K562 (cell line): ENCODE results near the gene NFAM1. TPM values are rescaled to one million over a fixed set of nuclear protein-coding genes. Genes with fewer than 3 reads are reported as not detected.

Experiments used
- ATAC-seq: fragments of 200-7000 bp; cut with Tn5 transposase; 3 replicates; pipeline ENCODE4 v1.9.1; 2020; ENCODE audit warnings: moderate library complexity
- BruUV-seq: library from RNA; stranded (reverse); fragments of 400-500 nt; replicated peaks from 2 replicates; lab custom pipeline; 2021; lab: Mats Ljungman, UMichigan
- CTCF ChIA-PET: fragments of 300-600 bp; formaldehyde crosslinking; extraction: SDS; loops from one replicate; lab custom pipeline; 2021; ENCODE audit warnings: low intra/inter-chr PET ratio; lab: Yijun Ruan, JAX
- POLR2A ChIA-PET: fragments of 300-600, 350-650 bp; sonication (Branson Sonifier 250); formaldehyde crosslinking; extraction: SDS; loops from one replicate; lab custom pipeline; 2021; ENCODE audit warnings: antibody characterized with exemption, inconsistent platforms; lab: Yijun Ruan, JAX
- DNase-seq, 4 experiments: peaks; one replicate each; pipeline versions ENCODE4 v3.0.0 to v3.0.0-alpha.2; 2011 to 2018; ENCODE audit warnings: low spot score in 3 of 4, mixed read lengths in 3 of 4; ENCODE audit errors: extremely low read depth in 1 of 4
- FAIRE-seq: peaks from 2 replicates; lab custom pipeline; 2011; peaks lifted over from hg19 to GRCh38; lab: Jason Lieb, UNC
- H2AFZ ChIP-seq: 2 replicates; pipeline ENCODE4 v1.6.0; 2011; ENCODE audit warnings: low read depth, low read length, control low read depth, inconsistent platforms
- H3K27ac ChIP-seq: fragments of 200-600 bp; 3 replicates; pipeline ENCODE4 v1.8.0; 2011; ENCODE audit warnings: low read depth, mild to moderate bottlenecking, control low read depth, inconsistent platforms, low read length, moderate library complexity, mixed read lengths; ENCODE audit errors: extremely low read depth
- H3K27me3 ChIP-seq, 2 experiments: fragments of 300-600 bp in 1 of 2; 2 replicates in 1 of 2; 3 replicates in 1 of 2; pipeline versions ENCODE4 v1.6.0 to v1.8.0; 2011; ENCODE audit warnings: inconsistent platforms in 2 of 2, low read length in 2 of 2, mild to moderate bottlenecking in 1 of 2, mixed read lengths in 1 of 2, moderate library complexity in 1 of 2; ENCODE audit not compliant: control insufficient read depth in 2 of 2, insufficient read depth in 2 of 2
- H3K36me3 ChIP-seq: fragments of 300-600 bp; 3 replicates; pipeline ENCODE4 v1.8.0; 2011; ENCODE audit warnings: mild to moderate bottlenecking, low read length, inconsistent platforms; ENCODE audit not compliant: control insufficient read depth, insufficient read depth
- H3K4me1 ChIP-seq, 2 experiments: fragments of 200-600 bp in 1 of 2; replicated peaks in 1 of 2; 2 replicates in 1 of 2; 3 replicates in 1 of 2; pipeline versions ENCODE4 v1.5.1 to v1.8.0; 2011; ENCODE audit warnings: inconsistent platforms in 2 of 2, low read length in 2 of 2, mild to moderate bottlenecking in 1 of 2, mixed read lengths in 1 of 2, moderate library complexity in 1 of 2; ENCODE audit not compliant: control insufficient read depth in 2 of 2, insufficient read depth in 2 of 2
- H3K4me2 ChIP-seq: 2 replicates; pipeline ENCODE4 v1.6.1; 2011; ENCODE audit warnings: low read length, control low read depth, inconsistent platforms, mixed read lengths; ENCODE audit not compliant: insufficient read depth
- H3K4me3 ChIP-seq: fragments of 200-600 bp; sonication (generic), shearing (Covaris generic); 2 replicates; pipeline ENCODE4 v1.5.1; 2016; ENCODE audit warnings: control low read depth, inconsistent platforms
- H3K79me2 ChIP-seq: fragments of 200-600 bp; 3 replicates; pipeline ENCODE4 v1.8.0; 2011; ENCODE audit warnings: low read length, inconsistent platforms; ENCODE audit not compliant: control insufficient read depth, insufficient read depth
- H3K9ac ChIP-seq, 2 experiments: 2 replicates each; pipeline versions ENCODE4 v1.6.0 to v1.6.1; 2011; ENCODE audit warnings: low read depth in 2 of 2, low read length in 2 of 2, control low read depth in 1 of 2, inconsistent platforms in 1 of 2, mild to moderate bottlenecking in 1 of 2, mixed read lengths in 1 of 2; ENCODE audit not compliant: insufficient read depth in 1 of 2
- H3K9me1 ChIP-seq: one replicate; pipeline ENCODE4 v1.6.0; 2011; ENCODE audit warnings: inconsistent platforms, mild to moderate bottlenecking, low read length, moderate library complexity; ENCODE audit not compliant: control insufficient read depth, insufficient read depth
- H3K9me3 ChIP-seq: replicated peaks from 2 replicates; pipeline ENCODE4 v1.5.1; 2011; ENCODE audit warnings: low read depth, low read length, inconsistent platforms; ENCODE audit not compliant: control insufficient read depth, insufficient read depth
- H4K20me1 ChIP-seq: replicated peaks from 2 replicates; pipeline ENCODE4 v1.6.1; 2011; ENCODE audit warnings: low read length, inconsistent platforms, mixed read lengths; ENCODE audit not compliant: control insufficient read depth, insufficient read depth
- BCOR ChIP-seq: fragments of 450-650 bp; IDR thresholded peaks from 2 replicates; pipeline ENCODE4 v1.6.1; 2016
- EGR1 ChIP-seq: fragments of 450-650 bp; conservative IDR thresholded peaks from 2 replicates; pipeline ENCODE4 v1.6.1; 2017; ENCODE audit warnings: mild to moderate bottlenecking
- JUND ChIP-seq, 2 experiments: IDR thresholded peaks; 2 replicates in 1 of 2; 3 replicates in 1 of 2; pipeline ENCODE4 v1.6.1; 2011; ENCODE audit warnings: borderline replicate concordance in 2 of 2, low read depth in 2 of 2, low read length in 2 of 2, improper control_type of control experiment in 1 of 2, missing biosample characterization in 1 of 2, missing genetic modification characterization in 1 of 2, missing genetic modification reagents in 1 of 2
- KDM1A ChIP-seq, 2 experiments: fragments of 450-650 bp; IDR thresholded peaks; 2 replicates each; pipeline ENCODE4 v1.6.1; 2016; ENCODE audit warnings: mild to moderate bottlenecking in 2 of 2
- NFIX ChIP-seq: fragments of 250-450 bp; sonication (Bioruptor Pico); IDR thresholded peaks from 2 replicates; pipeline ENCODE4 v1.4.0; 2020; ENCODE audit warnings: low read depth, mild to moderate bottlenecking, moderate library complexity
- RBM25 ChIP-seq: fragments of 200-400 bp; formaldehyde crosslinking; IDR thresholded peaks from 2 replicates; pipeline ENCODE4 v1.6.1; 2018; ENCODE audit warnings: low read length, low read depth, moderate library complexity; ENCODE audit not compliant: severe bottlenecking
- RCOR1 ChIP-seq, 2 experiments: IDR thresholded peaks; 2 replicates each; pipeline ENCODE4 v1.6.1; 2012; ENCODE audit warnings: low read depth in 2 of 2, low read length in 2 of 2, borderline replicate concordance in 1 of 2, improper control_type of control experiment in 1 of 2
- SRSF9 ChIP-seq: fragments of 200-400 bp; formaldehyde crosslinking; IDR thresholded peaks from 2 replicates; pipeline ENCODE4 v1.6.1; 2017; ENCODE audit warnings: low read depth, low read length, borderline replicate concordance
- ZNF398 ChIP-seq: fragments of 250-450 bp; sonication (Bioruptor Pico); IDR thresholded peaks from 2 replicates; pipeline ENCODE4 v1.8.0; 2021; ENCODE audit warnings: moderate library complexity, mild to moderate bottlenecking, inconsistent platforms
- WGBS: fragments of 100-300 bp; shearing (Covaris generic); methylation state at CpG from one replicate; pipeline ENCODE4 v1.1.6; 2016; ENCODE audit warnings: low coverage, mixed read lengths; ENCODE audit not compliant: insufficient coverage; ENCODE audit errors: missing lambda C conversion rate; 5-methylcytosine and 5-hydroxymethylcytosine counted together
- in situ Hi-C: fragments of 300-500 bp; cut with MboI; formaldehyde crosslinking; loops from 4 replicates; pipeline ENCODE4 v1.15.0; 2018; ENCODE audit warnings: inconsistent platforms, mixed read lengths
- intact Hi-C: fragments of 100-400 bp; cut with micrococcal nuclease; formaldehyde crosslinking; loops from 2 replicates; pipeline ENCODE4 v1.14.2; 2022
- polyA plus RNA-seq, 8 experiments: library from polyadenylated mRNA; depleted of rRNA in 4 of 8; stranded (reverse) in 5 of 8; unstranded in 3 of 8; fragments of >200 nt; fragmentation: Nextera tagmentation in 2 of 8; fragmentation: Illumina TruSeq in 1 of 8; extraction: Ambion mirVana in 2 of 8; extraction: Trizol in 1 of 8; gene quantifications; 2 replicates each; pipeline versions ENCODE4 v1.2.1 to v1.2.3, GENCODE V29; 2011 to 2014; ENCODE audit warnings: inconsistent platforms in 1 of 8, missing spikeins in 1 of 8
- total RNA-seq, 7 experiments: library from RNA; depleted of rRNA in 6 of 7; stranded (reverse); fragments of >200 nt in 6 of 7; fragmentation: Illumina TruSeq in 2 of 7; extraction: Trizol in 2 of 7; gene quantifications; 2 replicates each; pipeline versions ENCODE4 v1.2.1 to v1.2.3, GENCODE V29; 2011 to 2021; ENCODE audit warnings: low replicate concordance in 1 of 7
- TF ChIP-seq, protein P1 (sequence below): sonication (generic); formaldehyde crosslinking; IDR thresholded peaks from 2 replicates; pipeline ENCODE4 v1.8.1; 2023; ENCODE audit warnings: mild to moderate bottlenecking, missing genetic modification reagents
- TF ChIP-seq, protein P2 (sequence below): fragments of 250-450 bp; sonication (Bioruptor Pico); IDR thresholded peaks from 2 replicates; pipeline ENCODE4 v1.8.0; 2022; ENCODE audit warnings: inconsistent platforms, mild to moderate bottlenecking, moderate library complexity, borderline replicate concordance
- TF ChIP-seq, protein P3 (sequence below), 3 experiments: fragments of 200-800 bp in 1 of 3; sonication (Bioruptor generic) in 1 of 3; sonication (generic) in 1 of 3; formaldehyde crosslinking in 1 of 3; IDR thresholded peaks; 2 replicates each; pipeline versions ENCODE4 v1.6.1 to v1.8.0; 2016 to 2022; ENCODE audit warnings: mild to moderate bottlenecking in 2 of 3, missing compliant biosample characterization in 2 of 3, missing genetic modification characterization in 2 of 3, missing genetic modification reagents in 1 of 3

The NFAM1 gene
- total and polyA plus RNA-seq, 9 of the 15 experiments (the other 6 are each of a cell fraction or from before 2014, with no cell fraction given): 0.01 to 0.18 (median 0.03) TPM; not detected in 5

DNA sequence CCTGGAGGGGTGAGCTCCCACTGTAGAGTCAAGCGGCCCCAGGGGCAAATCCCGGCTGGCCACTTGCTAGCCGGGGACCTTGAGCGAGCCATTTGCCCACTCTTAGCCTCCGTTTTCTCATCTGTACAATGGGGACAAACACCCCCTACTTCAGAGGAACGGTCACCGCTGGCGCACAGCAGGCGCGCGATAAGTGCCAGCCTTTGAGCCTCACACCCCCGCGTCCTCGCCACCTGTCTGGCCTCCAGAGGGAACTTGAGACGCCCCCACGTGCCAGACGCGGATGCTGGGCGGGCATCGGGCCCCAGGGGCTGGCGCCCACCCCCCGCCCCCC, 89.1 kb downstream of the NFAM1 start:
- BruUV-seq: no TSS peak
- ChIA-PET POLR2A (no interaction called here), CTCF (no interaction called here)
- no peak for DNase-seq
- H3K79me2 ChIP-seq: no peaks in the 10 kb centered on the region
- H3K36me3 ChIP-seq: no peaks in the 10 kb centered on the region
- no peaks in the 10 kb centered on the region for H3K9me3 ChIP-seq
- TF ChIP-seq RCOR1 (IDR thresholded peaks at IDR 0.05; ENCODE audit: borderline replicate concordance in 1 of 2, low read depth in 2 of 2, low read length in 2 of 2) (peak in 1 of 2 experiments; percentile 26; a peak in 1 of 4 replicates), BCOR (0 out of 2 replicates have a peak, but pooled peaks have one; percentile 50), NFIX (CRISPR knock-in tag) (no peak), JUND (IDR thresholded peaks at IDR 0.05; ENCODE audit: borderline replicate concordance, low read depth, low read length) (no peak), JUND (tag; IDR thresholded peaks at IDR 0.05; ENCODE audit: borderline replicate concordance, low read depth, low read length) (no peak), RBM25 (peak; percentile 44), KDM1A (IDR thresholded peaks at IDR 0.05) (peak in 1 of 2 experiments; percentile 21; a peak in 1 of 4 replicates), SRSF9 (no peak), ZNF398 (no peak), EGR1 (0 out of 2 replicates have a peak, but pooled peaks have one; percentile 14)
- TF ChIP-seq, protein P1, sequence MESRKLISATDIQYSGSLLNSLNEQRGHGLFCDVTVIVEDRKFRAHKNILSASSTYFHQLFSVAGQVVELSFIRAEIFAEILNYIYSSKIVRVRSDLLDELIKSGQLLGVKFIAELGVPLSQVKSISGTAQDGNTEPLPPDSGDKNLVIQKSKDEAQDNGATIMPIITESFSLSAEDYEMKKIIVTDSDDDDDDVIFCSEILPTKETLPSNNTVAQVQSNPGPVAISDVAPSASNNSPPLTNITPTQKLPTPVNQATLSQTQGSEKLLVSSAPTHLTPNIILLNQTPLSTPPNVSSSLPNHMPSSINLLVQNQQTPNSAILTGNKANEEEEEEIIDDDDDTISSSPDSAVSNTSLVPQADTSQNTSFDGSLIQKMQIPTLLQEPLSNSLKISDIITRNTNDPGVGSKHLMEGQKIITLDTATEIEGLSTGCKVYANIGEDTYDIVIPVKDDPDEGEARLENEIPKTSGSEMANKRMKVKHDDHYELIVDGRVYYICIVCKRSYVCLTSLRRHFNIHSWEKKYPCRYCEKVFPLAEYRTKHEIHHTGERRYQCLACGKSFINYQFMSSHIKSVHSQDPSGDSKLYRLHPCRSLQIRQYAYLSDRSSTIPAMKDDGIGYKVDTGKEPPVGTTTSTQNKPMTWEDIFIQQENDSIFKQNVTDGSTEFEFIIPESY (CRISPR knock-in tag): peak; percentile 85
- TF ChIP-seq, protein P2, sequence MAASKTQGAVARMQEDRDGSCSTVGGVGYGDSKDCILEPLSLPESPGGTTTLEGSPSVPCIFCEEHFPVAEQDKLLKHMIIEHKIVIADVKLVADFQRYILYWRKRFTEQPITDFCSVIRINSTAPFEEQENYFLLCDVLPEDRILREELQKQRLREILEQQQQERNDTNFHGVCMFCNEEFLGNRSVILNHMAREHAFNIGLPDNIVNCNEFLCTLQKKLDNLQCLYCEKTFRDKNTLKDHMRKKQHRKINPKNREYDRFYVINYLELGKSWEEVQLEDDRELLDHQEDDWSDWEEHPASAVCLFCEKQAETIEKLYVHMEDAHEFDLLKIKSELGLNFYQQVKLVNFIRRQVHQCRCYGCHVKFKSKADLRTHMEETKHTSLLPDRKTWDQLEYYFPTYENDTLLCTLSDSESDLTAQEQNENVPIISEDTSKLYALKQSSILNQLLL (CRISPR knock-in tag): no peak
- TF ChIP-seq, protein P3, sequence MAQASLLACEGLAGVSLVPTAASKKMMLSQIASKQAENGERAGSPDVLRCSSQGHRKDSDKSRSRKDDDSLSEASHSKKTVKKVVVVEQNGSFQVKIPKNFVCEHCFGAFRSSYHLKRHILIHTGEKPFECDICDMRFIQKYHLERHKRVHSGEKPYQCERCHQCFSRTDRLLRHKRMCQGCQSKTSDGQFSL (CRISPR knock-in tag; IDR thresholded peaks at IDR 0.05): peak; percentile 93
- TF ChIP-seq, protein P3 (tag; IDR thresholded peaks at IDR 0.05): no peak
- intact Hi-C loops (no loop called here), in situ Hi-C loops (no loop called here)
- peak overlapping the region in 1 of 2 experiments; percentile 58; a peak in 1 of 4 replicates for H3K9ac ChIP-seq
- no peaks in the 10 kb centered on the region; a peak in 2 of 5 replicates for H3K27me3 ChIP-seq
- WGBS: 69% methylated on average over 10 of the region's 22 CpGs
- FAIRE-seq: no peak
- no peaks in the 10 kb centered on the region for H3K9me1 ChIP-seq
- H3K27ac ChIP-seq: no peak overlapping the region
- no peak overlapping the region for H3K4me2 ChIP-seq
- H4K20me1 ChIP-seq: peaks cover 4% of the 10 kb centered on the region; the same call in 1 of the 2 replicates
- H3K4me1 ChIP-seq: peaks cover 0 to 32% of the 10 kb centered on the region in 2 experiments; a peak in 2 of 5 replicates
- ATAC-seq: no peak
- H2AFZ ChIP-seq: no peak overlapping the region
- H3K4me3 ChIP-seq: no peak overlapping the region
